Colon (tissue), 2 donors: ENCODE measurements around the gene SRGAP1.
"Not testable (repeated sequence)": the region's sequence is repeated elsewhere in the genome, so short reads cannot be mapped to it uniquely, and the experiment has no call there.

Experiments
- FAIRE-seq: peaks from 2 replicates; lab custom pipeline; 2012; peaks lifted over from hg19 to GRCh38; lab: Jason Lieb, UNC
- donor health status: control.
- donor health status: control.

SRGAP1 gene

GRCh38 chr12:63870838-63871237 lies 26.3 kb downstream of the SRGAP1 start:
- FAIRE-seq: no peak

DNA sequence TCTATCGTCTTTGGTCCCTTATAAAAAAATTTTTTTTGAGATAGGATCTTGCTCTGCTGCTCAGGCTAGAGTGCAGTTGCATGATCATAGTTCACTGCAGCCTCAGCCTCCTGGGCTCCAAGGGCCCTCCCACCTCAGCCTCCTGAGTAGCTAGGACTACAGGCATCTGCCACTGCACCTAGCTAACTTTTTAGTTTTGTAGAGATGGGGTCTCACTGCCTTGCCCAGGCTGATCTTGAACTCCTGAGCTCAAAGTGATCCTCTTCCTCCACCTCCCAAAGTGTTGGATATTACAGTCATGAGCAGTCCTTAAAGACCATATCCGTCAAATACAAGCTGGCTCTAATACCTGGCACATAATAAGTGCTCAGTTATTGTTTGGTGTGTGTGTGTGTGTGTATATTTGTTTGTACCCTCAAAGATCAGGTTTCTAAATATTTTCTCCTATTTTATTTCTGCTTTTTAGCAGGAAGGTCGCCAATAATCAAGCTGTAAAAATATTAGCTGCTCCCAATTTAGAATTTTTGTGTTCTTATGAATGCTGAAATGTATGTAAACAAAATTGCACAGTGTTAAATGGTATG lies 30.5 kb downstream of the SRGAP1 start:
- FAIRE-seq: no peak

DNA sequence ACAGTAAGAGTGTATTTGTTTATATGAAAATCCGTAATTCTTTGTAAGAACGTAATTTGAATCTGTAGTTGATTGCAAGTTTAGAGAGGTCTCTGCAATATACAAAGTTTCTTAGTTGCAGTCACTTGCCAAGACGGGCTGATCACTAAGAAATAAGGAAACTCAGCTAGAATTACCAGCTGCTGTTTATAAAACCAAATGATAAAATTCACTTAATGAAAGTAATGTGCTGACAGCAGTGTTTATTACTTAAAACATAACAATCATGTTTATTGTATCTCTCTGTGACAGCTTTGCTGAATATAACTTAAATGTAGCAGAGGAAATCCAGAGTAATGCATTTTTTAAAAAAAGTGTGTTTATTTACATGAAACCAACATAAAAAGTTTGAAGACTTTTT lies 31.2 kb downstream of the SRGAP1 start:
- no peak for FAIRE-seq

- FAIRE-seq: no peak
These were observed 32.5 kb downstream of the SRGAP1 start for GRCh38 chr12:63876980-63877379.

DNA sequence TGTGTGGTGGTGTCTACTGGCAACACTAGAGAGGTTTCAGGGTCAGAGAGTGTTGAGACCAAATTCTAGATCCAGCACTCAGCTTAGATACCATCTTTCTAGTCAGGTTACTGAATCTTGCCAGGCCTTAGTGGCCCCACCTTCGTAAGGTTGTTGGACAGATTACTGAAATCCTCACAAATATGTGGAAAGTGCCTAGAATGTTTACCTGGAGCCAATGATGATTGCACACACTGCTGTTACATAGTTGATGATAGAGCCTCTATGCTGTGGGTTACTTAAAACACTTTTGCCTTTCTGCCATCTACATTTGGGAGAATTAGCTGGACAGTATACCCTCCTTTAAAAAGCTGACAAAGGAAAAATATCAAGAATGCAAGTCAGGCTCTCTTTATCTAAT lies 33.2 kb downstream of the SRGAP1 start:
- no peak for FAIRE-seq

DNA sequence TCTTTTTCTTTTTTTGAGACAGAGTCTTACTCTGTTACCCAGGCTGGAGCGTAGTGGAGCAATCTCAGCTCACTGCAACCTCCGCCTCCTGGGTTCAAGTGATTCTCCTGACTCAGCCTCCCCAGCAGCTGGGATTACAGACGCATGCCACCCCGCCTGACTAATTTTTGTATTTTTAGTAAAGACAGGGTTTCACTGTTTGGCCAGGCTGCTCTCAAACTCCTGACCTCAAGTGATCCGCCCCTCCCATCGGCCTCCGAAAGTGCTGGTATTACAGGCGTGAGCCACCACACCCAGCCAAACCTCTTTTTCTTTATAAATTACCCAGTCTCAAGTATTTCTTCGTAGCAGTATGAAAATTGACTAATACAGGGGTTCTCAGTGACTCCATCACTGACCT lies 35.7 kb downstream of the SRGAP1 start:
- not testable (repeated sequence) for FAIRE-seq

- no peak for FAIRE-seq
These were observed 36.3 kb downstream of the SRGAP1 start for GRCh38 chr12:63880742-63881263.

GRCh38 chr12:63882844-63883243 lies 38.3 kb downstream of the SRGAP1 start:
- no peak for FAIRE-seq

DNA sequence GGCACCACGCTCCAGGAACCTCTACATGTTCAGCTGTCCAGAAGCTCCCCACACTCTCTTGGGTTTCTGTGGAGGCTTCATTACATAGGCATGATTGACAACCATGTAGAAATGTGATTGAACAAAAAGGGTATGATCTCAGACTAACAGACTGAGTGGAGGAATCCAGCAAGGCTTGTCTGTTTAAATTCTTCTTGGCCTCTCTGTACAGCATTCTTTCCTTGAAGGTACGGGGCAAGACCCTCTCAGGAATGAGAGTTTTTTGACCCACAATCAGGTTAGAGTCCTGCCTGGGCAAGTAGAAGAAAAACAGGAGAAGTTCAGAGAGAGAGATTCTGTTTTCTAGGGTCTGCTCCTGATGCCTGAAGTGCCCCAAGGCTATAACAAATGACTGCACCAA lies 40.9 kb downstream of the SRGAP1 start:
- no peak for FAIRE-seq

- FAIRE-seq: no peak
These were observed 44.6 kb downstream of the SRGAP1 start for GRCh38 chr12:63888908-63889635.

DNA sequence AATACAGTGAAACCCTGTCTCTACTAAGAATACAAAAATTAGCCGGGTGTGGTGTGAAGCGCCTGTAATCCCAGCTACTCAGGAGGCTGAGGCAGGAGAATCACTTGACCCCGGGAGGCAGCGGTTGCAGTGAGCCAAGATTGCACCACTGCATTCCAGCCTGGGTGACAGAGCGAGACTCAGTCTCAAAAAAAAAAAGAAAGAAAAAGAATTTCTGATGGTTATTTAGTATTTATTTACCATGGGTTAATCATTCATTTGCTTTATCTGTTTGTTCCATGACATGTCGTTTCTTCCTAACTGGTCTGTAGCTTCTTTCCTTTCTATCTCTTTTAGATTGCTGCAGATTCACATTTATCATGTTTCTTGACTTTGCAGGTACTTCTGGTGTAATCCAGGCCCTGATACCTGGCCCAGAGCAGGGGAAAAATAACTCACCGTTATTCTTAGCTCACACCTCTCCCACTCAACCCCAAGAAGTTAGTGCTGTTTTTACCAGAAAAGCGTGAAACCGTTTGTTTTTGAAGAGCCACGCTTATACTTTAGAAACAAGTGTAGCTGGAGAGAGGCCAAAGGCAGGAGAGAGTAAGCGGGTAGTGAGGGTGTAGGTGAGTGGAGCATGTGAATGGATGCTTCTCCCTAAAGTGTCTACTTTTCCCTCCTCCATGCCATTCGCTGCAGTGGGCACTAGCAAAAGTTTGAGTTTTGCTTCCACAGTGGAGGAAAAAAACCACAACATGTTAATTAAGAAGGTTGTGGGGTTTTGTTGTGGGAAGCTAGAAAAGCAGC lies 45.4 kb downstream of the SRGAP1 start:
- no peak for FAIRE-seq

DNA sequence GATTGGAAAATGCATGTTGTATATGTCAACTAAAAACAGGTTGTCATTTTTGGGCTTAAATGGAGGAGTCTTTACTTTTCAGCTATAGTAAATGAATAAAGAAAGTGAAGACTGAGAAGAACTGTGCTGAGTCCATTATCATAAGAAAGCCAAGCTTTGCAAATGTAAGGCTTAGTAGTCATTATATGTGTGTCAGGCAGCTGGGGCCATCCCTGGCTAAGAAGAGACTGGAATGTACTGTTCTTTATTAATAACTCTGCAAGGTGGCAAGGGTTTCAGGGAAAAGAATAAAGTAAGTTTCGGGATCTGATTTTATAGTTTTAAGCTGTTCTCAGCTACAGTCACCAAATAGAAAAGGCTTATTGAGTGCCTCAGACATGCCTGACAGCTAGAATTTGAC lies 48.7 kb downstream of the SRGAP1 start:
- no peak for FAIRE-seq

DNA sequence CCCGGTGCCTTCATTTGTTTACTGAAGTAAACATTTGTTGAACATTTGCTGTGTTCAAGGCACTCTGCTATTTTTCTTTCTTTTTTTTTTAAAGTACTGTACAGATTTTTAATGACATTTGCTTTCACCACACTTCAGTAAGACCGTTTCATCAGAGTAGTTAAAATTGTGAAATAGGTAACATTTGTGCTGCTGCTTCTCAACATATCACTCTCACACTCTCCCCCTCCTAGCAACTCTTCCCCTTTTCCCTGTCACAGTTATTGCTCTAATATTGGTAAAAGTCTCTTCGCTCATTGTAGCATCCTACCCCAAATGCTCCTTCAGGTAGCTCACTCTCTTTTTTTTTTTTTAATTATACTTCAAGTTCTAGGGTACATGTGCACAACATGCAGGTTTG lies 49.6 kb downstream of the SRGAP1 start:
- FAIRE-seq: no peak

- no peak for FAIRE-seq
These were observed 51.3 kb downstream of the SRGAP1 start for GRCh38 chr12:63895841-63896240.

DNA sequence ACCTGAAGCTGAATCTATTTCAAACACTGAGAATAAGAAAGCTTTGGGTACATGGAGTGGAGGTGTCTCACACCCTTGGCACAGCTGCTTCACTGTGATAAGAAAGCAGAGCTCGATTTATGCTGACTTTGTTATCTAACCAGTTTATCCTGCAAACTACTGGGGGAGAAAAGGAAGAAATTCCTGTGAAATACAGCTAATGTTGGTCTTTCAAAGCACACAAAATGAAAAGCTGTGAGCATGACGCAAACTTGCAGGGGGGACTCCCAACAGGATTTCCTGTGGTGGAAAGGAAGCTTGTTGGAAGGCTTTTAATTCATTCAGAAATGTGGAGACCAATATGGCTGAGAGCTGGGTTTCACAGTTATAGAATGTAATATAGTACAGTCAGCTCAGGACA lies 53.4 kb downstream of the SRGAP1 start:
- no peak for FAIRE-seq

DNA sequence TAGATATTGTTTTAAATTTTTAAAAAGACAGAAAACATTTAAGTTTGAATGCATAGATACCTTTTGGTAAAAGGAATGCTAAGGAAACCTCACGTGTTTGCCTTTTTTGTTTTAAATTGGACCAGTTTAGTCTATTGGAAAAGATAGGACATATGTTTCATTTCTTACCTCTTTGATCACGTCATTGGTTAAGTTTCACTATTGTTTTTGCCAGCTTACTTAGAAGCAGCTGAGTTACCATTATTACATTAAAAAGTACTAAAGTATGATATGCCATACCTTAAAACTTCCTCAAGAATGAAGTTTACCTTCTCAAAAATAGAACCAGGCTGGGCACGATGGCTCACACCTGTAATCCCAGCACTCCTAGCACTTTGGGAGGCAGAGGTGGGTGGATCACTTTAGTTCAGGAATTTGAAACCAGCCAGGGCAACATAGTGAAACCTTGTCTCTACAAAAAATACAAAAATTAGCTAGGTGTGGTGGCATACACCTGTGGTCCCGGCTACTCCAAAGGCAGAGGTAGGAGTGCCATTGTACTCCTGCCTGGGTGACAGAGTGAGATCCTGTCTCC lies 54.4 kb downstream of the SRGAP1 start:
- no peak for FAIRE-seq

DNA sequence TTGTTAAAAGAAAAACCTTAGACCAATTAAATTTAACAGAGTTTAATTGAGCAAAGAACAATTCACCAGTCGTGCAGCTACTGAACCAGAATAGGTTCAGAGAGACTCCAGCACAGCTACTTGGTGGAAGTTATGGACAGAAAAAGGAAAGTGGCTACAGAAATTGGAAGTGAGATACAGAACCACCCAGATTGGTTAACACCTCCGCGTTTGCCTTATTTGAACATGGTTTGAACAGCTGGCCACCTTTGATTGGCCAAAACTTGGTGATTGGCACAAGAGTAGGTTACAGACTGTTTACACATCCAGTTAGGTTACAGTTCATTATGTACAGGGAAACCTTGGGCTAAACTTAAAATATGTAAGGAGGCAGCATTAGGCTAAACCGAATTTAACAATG lies 54.9 kb downstream of the SRGAP1 start:
- no peak for FAIRE-seq

DNA sequence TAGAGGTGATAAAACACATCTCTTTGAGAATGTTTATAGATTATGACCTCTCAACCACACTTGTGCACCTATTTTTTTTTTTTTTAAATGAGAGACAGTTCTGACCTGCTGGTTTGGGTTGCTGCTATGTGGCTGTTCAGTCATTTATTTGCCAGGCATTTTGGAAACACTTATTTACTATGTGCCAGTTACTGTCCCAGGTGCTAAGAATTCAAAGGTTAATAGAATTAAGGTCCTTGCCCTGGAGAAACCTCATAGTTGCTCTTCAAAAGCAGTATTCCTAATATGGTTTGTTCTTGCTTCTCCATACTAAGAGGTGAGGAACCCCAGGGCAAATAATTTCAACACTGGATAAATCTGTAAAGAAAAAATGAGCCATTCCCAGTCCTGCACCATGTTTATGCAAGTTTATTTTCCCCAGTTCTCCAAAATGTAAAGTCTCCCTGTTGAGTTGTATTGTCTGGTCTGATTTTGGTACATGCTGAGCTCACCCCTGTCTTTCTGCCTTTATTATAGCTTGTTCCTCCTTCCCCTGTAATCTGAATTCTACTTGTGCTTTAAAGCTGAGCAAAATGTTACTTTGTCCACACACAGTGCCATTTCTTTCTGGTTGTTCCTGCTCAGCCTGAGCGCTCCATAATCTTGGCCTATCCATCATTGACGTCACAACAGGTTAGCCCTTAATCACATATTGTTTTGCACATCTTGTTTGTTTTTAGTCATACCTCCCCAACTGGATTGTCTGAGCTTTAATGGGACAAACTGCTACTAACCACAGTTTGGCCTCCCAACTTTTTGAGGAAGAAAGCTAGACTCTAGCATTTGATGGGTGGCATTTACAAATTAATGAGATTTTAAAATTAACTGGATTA lies 56.7 kb downstream of the SRGAP1 start:
- no peak for FAIRE-seq

- no peak for FAIRE-seq
These were observed 60.2 kb downstream of the SRGAP1 start for GRCh38 chr12:63904653-63905052.

DNA sequence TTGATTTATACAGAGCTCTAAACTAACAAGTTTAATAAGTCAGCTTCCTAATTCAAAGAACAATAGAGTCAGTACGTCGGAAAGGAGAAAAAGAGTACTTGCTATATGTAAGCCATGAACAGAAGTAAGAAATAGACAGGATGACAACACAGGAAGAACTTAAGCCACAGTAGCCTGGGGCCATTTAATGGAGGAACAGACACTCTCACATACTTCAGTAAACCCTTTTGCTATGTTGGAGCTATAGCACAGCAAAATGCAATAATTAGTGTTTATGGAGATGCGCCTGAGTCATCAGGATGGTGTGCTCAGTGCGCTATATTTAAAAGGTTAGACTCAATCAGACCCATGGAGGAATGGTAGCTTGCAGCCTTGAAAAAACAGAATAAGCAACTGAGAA lies 61.0 kb downstream of the SRGAP1 start:
- FAIRE-seq: no peak

DNA sequence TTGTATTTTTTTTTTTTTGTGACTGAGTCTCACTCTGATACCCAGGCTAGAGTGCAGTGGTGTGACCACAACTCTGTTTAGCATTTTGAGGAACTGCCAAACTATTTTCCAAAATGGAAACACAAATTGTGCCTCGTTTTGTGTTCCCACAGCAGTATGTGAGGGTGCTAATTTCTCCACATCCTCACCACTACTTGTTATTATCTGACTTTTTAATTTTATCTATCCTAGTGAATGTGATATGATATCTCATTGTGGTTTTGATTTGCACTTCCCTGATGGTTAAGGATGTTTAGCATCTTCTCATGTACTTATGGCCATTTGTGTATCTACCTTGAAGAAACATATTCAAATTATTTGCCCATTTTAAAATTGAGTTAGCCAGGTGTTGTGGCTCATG lies 62.4 kb downstream of the SRGAP1 start:
- FAIRE-seq: no peak

DNA sequence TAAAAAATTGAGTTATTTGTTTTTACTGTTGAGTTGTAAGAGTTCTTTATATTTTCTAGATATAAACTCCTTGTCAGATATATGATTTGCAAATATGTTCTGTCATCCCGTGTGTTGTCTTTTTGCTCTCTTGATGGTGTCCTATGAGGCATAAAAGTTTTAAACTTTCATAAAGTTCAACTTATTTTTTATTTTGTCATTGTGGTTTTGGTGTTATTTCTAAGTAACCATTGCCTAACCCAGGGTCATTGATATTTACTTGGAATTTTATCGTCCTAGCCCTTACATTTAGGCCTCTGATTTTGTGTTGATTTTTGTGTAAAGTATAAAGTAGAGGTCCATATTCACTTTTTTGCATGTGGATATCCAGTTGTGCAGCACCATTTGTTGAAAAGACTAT lies 63.1 kb downstream of the SRGAP1 start:
- FAIRE-seq: no peak
